ENCODE data around the gene RPL18A. TPM values are rescaled to one million over a fixed set of nuclear protein-coding genes. Genes with fewer than 3 reads are reported as not detected.

RPL18A gene
- total RNA-seq, 1 donor from 2014 or later = 1,590 TPM

DNA sequence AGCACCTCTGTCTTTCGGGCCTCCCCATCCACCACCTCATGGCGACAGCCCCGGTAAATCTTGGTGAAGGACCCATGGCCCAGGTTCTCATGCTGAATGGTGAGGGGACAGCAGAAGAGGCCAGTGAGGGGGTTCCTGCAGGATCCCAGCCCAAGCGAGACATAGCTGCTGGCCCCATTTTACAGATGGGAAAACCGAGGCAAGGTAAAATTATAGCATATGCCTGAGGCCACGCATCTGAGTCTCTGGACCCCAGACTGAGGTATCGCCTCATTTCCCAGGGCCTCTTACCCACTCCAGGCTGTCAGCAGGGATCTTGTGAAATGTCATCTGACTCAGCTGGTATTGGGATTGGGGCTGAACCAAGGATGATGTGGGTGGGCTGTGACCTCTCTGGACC lies 21.7 kb upstream of the RPL18A start:
- TF ChIP-seq, protein P1, sequence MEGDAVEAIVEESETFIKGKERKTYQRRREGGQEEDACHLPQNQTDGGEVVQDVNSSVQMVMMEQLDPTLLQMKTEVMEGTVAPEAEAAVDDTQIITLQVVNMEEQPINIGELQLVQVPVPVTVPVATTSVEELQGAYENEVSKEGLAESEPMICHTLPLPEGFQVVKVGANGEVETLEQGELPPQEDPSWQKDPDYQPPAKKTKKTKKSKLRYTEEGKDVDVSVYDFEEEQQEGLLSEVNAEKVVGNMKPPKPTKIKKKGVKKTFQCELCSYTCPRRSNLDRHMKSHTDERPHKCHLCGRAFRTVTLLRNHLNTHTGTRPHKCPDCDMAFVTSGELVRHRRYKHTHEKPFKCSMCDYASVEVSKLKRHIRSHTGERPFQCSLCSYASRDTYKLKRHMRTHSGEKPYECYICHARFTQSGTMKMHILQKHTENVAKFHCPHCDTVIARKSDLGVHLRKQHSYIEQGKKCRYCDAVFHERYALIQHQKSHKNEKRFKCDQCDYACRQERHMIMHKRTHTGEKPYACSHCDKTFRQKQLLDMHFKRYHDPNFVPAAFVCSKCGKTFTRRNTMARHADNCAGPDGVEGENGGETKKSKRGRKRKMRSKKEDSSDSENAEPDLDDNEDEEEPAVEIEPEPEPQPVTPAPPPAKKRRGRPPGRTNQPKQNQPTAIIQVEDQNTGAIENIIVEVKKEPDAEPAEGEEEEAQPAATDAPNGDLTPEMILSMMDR (IDR thresholded peaks at IDR 0.05; ENCODE audit: insufficient read depth, low read length, severe bottlenecking) = no peak
- FAIRE-seq = no peak
- Histone ChIP-seq H3K4me3 (ENCODE audit: low read depth, low read length) (no peak overlapping the region), H3K36me3 (ENCODE audit: control insufficient read depth, insufficient read depth, low read length) (no peaks in the 10 kb centered on the region), H3K27me3 (ENCODE audit: control insufficient read depth, insufficient read depth, low read length) (no peaks in the 10 kb centered on the region)
- no peak for DNase-seq (ENCODE audit: low read depth)

DNA sequence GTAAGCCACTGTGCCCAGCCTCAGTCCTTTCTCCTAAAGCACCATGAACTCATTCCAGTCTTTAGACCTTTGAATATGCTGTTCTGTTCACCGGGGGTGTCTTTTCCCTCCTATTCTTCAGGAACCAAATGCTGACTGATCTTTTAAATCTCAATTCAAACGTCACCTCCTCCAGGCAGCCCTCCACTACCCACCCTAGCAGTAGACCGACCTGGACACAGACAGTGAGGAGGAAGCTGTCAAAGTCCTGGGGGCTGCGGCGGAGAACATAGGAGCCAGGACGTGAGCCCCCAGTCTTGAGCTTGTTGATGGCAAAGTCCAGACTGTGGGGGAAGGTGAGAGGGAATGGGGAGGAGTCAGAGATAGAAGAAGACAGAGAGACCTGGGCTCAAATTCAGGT lies 19.7 kb upstream of the RPL18A start:
- DNase-seq (ENCODE audit: low read depth) = no peak
- Histone ChIP-seq H3K4me3 (ENCODE audit: low read depth, low read length) (no peak overlapping the region), H3K27me3 (ENCODE audit: control insufficient read depth, insufficient read depth, low read length) (no peaks in the 10 kb centered on the region), H3K36me3 (ENCODE audit: control insufficient read depth, insufficient read depth, low read length) (no peaks in the 10 kb centered on the region)
- TF ChIP-seq, protein P1 (IDR thresholded peaks at IDR 0.05; ENCODE audit: insufficient read depth, low read length, severe bottlenecking) = no peak
- no peak for FAIRE-seq

DNA sequence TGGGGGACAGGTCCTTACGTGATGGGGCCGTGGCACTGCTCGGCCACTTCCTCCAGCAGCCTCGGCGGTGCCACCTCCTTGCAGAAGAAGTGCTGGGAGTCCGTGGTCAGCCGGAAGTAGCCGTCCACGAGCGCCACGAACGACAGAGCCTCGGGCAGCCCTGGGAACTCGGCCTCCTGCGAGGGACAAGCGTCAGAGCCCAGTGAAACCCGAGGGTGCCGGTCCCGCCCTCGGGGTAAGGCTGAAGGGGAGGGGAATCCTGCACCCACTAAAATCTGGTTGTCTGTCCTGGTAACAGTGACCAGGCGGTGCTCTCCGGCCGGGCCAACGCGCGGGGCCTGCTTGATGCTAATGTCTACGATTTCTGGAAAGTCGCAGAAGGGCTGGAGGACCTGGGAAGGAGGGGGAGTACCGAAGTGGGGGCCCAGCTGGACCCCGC lies 18.3 kb upstream of the RPL18A start:
- FAIRE-seq (no peak), DNase-seq (ENCODE audit: low read depth) (no peak)
- Histone ChIP-seq H3K4me3 (ENCODE audit: low read depth, low read length) (peak overlapping the region; percentile 54), H3K36me3 (ENCODE audit: control insufficient read depth, insufficient read depth, low read length) (no peaks in the 10 kb centered on the region), H3K27me3 (ENCODE audit: control insufficient read depth, insufficient read depth, low read length) (no peaks in the 10 kb centered on the region)
- TF ChIP-seq, protein P1 (IDR thresholded peaks at IDR 0.05; ENCODE audit: insufficient read depth, low read length, severe bottlenecking) = no peak

DNA sequence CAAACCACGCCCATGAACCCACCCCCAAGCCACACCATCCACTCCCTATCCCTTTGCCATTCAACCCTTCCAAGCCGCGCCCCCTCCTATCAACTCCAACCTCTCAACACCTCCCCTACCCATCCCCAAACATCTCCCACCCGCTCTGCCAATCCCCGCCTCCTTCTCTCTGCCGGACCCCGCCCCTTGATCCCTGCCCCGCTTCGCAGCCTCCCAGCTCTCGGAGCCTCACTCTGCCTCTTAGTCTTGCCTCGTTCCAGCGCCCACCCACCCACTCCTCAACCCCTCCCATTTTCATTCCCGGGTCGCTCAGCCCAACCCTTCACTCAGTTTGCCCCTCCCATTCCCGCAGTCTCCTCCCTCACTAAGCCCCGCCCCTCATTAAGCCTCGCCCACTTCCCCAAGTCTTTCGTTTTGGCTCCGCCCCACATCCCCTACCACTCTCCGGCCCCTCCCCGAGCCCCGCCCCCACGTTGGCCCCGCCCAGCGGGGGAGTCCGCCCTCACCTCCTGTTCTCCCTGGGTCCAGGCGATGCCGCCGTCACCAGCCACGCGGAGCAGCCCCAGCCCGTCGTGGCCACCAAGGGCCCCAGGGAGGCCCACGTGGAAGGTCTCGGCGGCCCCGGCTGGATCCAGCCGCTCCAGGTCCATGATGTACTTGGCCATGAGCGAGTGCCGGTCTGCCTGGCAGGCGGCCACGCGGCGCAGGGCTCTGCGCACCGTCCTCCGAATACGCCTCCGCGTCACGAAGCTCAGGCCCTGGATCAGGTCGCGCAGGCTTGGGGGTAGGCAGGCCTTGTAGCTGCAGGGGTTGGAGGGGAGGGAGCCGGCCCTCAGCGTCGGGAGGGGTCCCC lies 17.7 kb upstream of the RPL18A start:
- Histone ChIP-seq H3K36me3 (ENCODE audit: control insufficient read depth, insufficient read depth, low read length) (no peaks in the 10 kb centered on the region), H3K27me3 (ENCODE audit: control insufficient read depth, insufficient read depth, low read length) (no peaks in the 10 kb centered on the region), H3K4me3 (ENCODE audit: low read depth, low read length) (peak overlapping the region; percentile 54)
- TF ChIP-seq, protein P1 (IDR thresholded peaks at IDR 0.05; ENCODE audit: insufficient read depth, low read length, severe bottlenecking) = no peak
- DNase-seq (ENCODE audit: low read depth) (peak; percentile 65), FAIRE-seq (no peak)

DNA sequence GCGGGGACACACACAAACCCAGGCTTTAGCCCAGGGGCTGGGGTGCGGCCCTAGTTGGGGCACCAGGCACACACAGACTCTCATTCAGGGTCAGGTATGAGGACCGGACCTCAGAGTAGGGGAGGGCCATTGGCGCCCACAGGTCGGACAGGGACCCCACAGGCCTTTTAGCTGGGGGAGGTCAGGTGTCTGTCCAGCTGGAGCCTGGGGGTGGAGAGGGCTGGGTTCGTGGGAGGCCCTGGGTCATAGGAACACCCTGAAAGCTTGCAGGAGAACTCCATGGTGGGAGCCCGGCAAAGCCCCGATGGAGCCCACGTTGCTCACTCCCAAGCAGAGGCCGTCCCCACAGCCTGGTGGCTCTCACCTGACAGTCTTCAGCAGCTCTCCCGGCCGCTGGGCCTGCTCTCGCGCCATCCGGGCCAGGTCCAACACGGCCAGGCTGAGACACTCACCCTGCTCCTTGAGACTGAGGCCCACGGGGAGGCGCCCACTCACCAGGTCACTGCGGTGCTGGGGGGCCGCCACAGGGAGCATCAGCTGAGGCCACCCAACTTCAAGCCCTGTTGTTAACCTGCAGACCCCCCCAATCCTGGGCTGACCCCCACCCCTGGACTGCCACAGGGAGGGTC lies 16.9 kb upstream of the RPL18A start:
- no peak for FAIRE-seq
- H3K27me3 ChIP-seq (ENCODE audit: control insufficient read depth, insufficient read depth, low read length) = no peaks in the 10 kb centered on the region
- DNase-seq (ENCODE audit: low read depth) = no peak
- H3K4me3 ChIP-seq (ENCODE audit: low read depth, low read length) = peak overlapping the region; percentile 54
- H3K36me3 ChIP-seq (ENCODE audit: control insufficient read depth, insufficient read depth, low read length) = no peaks in the 10 kb centered on the region
- TF ChIP-seq, protein P1 (IDR thresholded peaks at IDR 0.05; ENCODE audit: insufficient read depth, low read length, severe bottlenecking) = no peak

All from bronchial epithelial cell (primary cell).